ENCODE measurements around the gene TMEM132C.

- TF ChIP-seq, protein P1, sequence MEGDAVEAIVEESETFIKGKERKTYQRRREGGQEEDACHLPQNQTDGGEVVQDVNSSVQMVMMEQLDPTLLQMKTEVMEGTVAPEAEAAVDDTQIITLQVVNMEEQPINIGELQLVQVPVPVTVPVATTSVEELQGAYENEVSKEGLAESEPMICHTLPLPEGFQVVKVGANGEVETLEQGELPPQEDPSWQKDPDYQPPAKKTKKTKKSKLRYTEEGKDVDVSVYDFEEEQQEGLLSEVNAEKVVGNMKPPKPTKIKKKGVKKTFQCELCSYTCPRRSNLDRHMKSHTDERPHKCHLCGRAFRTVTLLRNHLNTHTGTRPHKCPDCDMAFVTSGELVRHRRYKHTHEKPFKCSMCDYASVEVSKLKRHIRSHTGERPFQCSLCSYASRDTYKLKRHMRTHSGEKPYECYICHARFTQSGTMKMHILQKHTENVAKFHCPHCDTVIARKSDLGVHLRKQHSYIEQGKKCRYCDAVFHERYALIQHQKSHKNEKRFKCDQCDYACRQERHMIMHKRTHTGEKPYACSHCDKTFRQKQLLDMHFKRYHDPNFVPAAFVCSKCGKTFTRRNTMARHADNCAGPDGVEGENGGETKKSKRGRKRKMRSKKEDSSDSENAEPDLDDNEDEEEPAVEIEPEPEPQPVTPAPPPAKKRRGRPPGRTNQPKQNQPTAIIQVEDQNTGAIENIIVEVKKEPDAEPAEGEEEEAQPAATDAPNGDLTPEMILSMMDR (IDR thresholded peaks at IDR 0.05; ENCODE audit: insufficient read depth, low read length): no peak
- no peak for TF ChIP-seq SPI1 (IDR thresholded peaks at IDR 0.05; ENCODE audit: borderline replicate concordance, low read depth)
These were observed 284.3 kb downstream of the TMEM132C start for GRCh38 chr12:128551266-128551665.

Measured in HL-60 (cell line).